RPMI8226 (cell line): Measurements from ENCODE around the gene CLEC6A.
"Not testable (repeated sequence)": the region's sequence is repeated elsewhere in the genome, so short reads cannot be mapped to it uniquely, and the experiment has no call there.

Experiments
- DNase-seq: peaks from one replicate; pipeline ENCODE4 v3.0.0-alpha.2; 2015

CLEC6A gene

DNA sequence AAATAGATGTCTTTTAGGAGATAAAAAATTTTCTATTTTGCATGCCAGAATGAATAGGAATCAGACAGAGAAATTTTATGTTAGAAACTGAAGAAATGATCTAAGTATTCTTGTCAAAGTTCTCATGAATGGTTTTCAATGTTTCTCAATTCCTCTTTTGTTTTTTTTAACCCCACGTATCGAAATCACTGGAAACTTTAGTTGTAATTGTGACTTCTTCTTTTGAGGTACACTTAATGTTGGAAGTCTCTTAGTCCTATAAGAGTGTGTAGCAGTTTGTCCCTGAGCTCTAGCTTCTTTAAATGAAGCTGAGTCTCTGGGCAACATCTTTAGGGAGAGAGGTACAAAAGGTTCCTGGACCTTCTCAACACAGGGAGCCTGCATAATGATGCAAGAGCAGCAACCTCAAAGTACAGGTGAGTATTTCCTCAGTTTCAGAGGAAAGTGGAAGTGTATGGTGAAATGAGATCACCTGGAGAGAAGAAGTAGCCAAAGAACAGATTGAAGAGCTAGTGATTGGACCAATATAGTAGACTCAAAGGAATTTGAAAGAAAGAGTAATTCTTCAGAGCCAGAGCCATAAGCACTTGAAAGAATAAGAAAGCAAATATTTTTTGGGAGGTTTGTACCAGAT lies at the start of gene CLEC6A:
Gene CLEC6A, plus strand, starts transcription at position 236 of the 634 bp plus-strand sequence. Its CDS starts 150 bp downstream, at position 386.
- DNase-seq: no peak

DNA sequence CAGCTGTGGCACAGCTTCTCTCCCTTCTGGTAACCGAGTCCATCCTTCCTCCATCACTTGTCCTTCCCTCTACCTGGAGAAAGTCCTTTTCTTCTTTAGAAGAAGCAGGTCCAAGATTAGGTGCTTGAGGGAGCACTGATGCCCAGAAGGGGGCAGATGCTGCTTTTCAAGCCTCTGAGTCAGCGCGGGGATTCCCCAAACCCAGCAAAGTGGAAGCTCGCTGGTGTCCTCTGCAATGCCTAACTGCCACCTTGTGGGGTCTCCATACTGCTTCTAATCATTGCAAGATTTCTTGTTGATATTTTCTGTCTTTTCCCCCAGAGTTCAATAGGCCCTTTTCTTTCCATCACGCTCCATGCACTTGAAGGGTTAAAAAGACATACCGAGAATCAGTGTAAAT lies 36.2 kb upstream of the CLEC6A start:
- DNase-seq: not testable (repeated sequence)

- no peak for DNase-seq
Measured at GRCh38 chr12:8420506-8420905, 35.3 kb upstream of the CLEC6A start.

DNA sequence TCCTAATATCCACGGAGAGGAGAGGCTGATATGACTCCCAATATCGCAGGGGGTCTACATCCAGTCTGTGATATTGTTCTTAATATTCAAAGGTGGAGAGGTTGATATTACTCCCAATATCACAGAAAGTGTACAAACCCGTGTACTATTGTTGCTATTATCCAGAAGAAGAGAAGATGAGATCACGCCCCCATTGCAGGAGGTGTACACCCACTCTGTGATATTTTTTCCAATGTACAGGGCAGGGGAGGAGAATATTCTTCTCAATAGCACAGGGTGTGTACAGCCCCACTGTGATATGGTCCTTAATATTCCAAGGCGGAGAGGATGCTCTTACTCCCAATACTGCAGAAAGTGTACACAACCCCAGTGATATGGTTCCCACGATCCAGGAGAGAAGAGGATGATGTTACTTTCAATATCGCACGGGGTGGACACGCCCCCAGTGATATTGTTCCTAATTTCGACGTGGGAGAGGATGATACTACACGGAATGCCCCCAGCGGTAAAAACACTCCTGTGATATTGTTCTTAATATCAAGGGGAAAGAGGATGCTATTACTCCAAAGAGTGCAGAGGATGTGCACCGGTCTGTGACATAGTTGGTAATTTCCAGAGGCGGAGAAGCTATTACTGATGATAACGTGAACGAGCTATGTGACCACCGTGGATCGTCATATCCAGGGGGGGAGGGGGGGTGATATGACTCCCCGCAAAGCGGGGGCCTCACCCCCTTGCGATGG lies 11.1 kb upstream of the CLEC6A start:
- DNase-seq: not testable (repeated sequence)

GRCh38 chr12:8445731-8446130 lies 10.0 kb upstream of the CLEC6A start:
- DNase-seq: no peak

GRCh38 chr12:8446642-8447547 lies 8.9 kb upstream of the CLEC6A start:
- DNase-seq: no peak

GRCh38 chr12:8449355-8449859 lies 6.4 kb upstream of the CLEC6A start:
- DNase-seq: no peak

- DNase-seq: no peak
Measured at GRCh38 chr12:8452036-8452435, 3.7 kb upstream of the CLEC6A start.

DNA sequence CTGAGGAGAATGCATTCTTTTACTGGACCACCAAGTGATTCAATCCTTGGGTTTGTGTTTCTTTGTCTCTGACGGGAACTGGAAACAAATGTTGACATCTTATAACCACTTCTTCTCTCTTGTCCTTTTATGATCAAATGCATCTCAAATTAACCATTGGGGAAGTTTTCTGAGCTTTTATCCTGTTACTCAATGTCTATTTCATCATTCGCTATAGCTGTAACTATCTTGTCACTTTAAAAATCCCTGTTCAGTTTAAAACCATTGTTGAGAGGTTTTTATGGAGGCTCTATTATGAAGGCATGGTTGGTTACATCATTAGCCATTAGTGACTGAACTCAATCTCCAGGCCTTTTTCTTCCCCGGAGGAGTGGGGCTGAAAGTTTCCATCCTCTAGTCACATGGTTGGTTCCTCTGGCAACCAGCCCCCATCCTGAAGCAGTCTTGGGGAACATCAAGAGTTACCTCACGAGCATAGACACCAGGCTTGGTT lies 2.7 kb upstream of the CLEC6A start:
- no peak for DNase-seq

DNA sequence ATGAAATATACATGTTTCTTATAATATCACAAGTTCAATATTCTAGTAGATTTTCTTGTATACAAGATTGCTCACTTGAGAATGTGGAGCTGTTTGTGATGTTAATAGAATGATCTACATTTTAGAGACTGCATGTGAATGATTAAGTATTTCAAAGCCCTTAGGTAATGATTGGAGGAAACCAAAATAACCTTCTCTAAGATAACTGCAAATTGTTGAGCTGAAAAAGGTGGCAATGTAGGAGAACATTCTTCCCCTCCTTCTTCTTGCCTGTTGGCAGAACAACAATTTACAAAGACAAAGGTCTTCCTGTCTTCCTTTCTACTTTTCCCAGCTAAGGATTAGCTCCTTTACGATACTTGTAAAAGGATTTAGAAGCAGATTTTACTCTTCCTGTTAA lies 2.0 kb upstream of the CLEC6A start:
- DNase-seq: no peak

- DNase-seq: no peak
Measured at GRCh38 chr12:8455271-8455670, 491 bp upstream of the CLEC6A start.

DNA sequence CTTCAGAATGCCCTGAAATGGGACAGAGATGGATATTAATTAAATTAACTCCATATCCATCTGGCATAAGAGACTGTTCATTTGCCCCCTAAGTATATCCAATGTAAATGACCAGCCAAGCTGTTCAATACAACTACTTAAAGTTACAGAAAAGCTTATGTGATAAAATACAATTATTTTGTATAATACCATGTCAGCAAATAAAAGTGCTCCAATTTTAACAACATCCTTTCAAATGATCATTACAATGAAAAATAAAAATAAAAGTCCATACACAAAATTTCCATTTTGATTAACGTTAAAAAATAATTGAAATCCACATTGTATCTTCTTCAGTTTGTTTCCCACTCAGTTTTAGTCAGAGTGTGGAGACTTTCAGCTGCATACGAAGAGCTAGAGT lies 5.7 kb downstream of the CLEC6A start:
- no peak for DNase-seq

- DNase-seq: no peak
Measured at GRCh38 chr12:8465301-8465996, 9.7 kb downstream of the CLEC6A start.

GRCh38 chr12:8466241-8466640 lies 10.5 kb downstream of the CLEC6A start:
- DNase-seq: no peak

DNA sequence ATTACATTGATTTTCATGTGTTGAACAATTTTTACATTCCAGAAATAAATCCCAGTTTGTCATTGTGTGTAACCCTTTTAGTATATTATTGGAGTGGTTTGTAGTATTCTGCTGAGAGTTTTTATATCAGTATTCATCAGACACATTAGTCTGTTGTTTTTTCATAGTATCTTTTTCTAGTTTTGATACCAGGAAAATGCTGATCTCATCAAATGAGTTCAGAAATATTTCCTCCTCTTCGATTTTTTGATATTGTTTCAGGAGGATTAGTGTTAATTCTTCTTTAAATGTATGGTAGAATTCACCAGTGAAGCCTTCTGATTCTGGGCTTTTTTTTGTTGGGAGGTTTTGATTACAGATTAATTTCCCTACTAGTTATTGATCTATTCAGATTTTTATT lies 15.3 kb downstream of the CLEC6A start:
- no peak for DNase-seq

DNA sequence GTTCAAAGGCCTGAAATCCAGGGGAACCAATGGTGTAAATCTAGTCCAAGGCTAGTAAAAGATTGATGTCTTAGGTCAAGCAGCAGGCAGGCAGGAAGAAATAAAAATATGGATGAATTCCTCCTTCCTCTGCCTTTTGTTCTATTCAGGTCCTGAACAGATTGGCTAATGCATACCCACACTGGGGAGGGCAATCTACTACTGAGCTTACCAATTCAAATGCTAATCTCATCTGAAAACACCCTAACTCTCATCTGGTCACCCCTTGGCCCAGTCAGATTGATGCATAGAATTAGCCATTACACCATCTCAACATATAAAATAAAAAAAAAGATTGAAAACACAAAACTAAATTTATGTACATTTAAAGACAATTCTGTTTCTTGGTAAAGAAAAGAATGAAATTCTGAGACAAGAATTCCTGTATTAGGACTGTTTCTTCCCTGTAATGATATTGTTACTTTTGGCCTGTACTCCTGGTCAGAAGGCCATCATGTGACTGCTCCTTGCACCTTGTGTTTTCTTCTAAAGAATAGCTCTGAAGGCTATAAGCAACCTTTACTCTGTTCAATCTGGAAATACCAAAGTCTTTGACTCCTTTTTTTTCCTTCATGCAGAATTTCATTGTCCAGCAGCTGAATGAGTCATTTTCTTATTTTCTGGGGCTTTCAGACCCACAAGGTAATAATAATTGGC lies 19.9 kb downstream of the CLEC6A start:
- DNase-seq: no peak

DNA sequence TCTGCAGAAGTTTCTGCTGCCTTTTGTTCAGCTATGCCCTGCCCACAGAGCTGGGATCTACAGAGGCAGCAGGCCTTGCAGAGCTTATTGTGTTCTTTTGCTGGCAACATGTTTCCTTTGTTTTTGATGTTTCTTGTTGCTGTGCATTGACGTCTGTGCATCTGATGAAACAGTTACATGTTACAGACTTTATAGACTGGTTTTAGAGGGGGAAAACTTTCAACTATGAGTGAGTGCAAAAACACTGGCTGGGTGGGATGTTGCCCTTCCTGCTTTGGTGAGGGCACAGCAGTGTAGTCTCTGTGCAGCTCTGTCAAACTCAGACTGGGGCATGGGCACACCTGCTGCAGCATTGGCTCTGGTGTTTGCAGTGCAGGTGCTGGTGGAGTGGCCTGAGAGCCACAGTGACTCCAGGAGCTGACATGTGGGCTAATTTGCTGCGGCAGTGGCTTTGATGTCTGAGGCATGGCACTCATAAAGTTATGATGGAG lies 26.9 kb downstream of the CLEC6A start:
- DNase-seq: no peak

- DNase-seq: no peak
Measured at GRCh38 chr12:8483079-8483478, 27.3 kb downstream of the CLEC6A start.

DNA sequence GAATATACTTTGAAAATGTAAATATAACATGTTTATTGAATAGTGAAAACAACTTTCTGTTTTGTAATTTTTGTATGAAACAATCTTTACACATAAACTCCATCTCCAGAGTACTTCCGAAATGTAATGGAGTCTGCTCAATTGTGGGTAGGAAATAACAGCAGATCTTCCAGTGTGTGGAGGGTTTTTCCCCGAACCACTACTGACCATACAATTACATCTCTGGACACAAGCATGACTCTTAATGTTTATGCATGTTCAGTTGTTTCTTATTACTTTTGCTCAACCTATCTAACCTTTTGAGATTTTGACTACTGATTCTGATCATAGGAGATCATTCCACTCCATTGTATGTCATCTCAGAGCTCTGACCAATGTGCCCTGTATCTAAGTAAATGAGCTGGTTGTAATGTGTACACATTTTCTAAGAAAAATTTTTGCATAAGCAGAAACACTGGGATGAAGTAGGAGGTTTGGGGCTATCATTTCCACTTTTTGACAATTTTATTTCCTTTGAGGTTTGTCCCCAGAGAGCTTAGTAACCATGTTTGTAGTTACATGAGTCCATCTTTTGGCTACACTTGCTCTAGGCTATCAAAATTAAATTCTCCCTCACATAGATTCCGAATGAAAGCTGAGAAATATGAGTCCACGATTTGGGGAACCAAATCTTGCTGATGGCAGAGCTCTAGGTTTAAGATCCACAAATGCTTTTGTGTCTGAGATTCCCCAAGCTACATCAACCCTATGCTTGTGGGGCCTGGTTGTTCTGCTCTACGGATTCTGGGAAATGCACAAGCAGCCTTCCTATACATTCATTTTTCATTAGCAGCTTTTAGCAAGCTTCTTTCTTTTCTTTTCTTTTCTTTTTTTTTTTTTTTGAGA lies 36.1 kb downstream of the CLEC6A start:
- no peak for DNase-seq

- DNase-seq: no peak
Measured at GRCh38 chr12:8493084-8493483, 37.3 kb downstream of the CLEC6A start.

- not testable (repeated sequence) for DNase-seq
Measured at GRCh38 chr12:8495671-8496070, 39.9 kb downstream of the CLEC6A start.
